Neutrophil (primary cell): ENCODE data around the gene SP5.
"Not testable (repeated sequence)": the region's sequence is repeated elsewhere in the genome, so short reads cannot be mapped to it uniquely, and the experiment has no call there.

ENCODE experiments used
- H3K27ac ChIP-seq: fragments of 200-600 bp; sonication (generic); 2 replicates; pipeline ENCODE4 v1.5.1; 2016; ENCODE audit warnings: mild to moderate bottlenecking, moderate library complexity
- H3K27me3 ChIP-seq: fragments of 200-600 bp; sonication (generic); 2 replicates; pipeline ENCODE4 v1.6.0; 2016; ENCODE audit warnings: mild to moderate bottlenecking
- H3K36me3 ChIP-seq: fragments of 200-600 bp; sonication (generic); 2 replicates; pipeline ENCODE4 v1.5.1; 2017
- H3K4me1 ChIP-seq, 2 experiments: fragments of 200-600 bp in 1 of 2; sonication (generic) in 1 of 2; 1 replicate in 1 of 2; 2 replicates in 1 of 2; pipeline versions ENCODE4 v1.5.1 to v1.6.1; 2013 to 2016; ENCODE audit warnings: low read depth in 1 of 2, low read length in 1 of 2, mild to moderate bottlenecking in 1 of 2, moderate library complexity in 1 of 2; ENCODE audit not compliant: control insufficient read depth in 1 of 2, insufficient read depth in 1 of 2
- H3K4me3 ChIP-seq, 2 experiments: fragments of 200-600 bp in 1 of 2; sonication (generic) in 1 of 2; 1 replicate in 1 of 2; 2 replicates in 1 of 2; pipeline ENCODE4 v1.5.1; 2013 to 2016; ENCODE audit warnings: low read depth in 1 of 2, low read length in 1 of 2, mild to moderate bottlenecking in 1 of 2, moderate library complexity in 1 of 2
- H3K9me3 ChIP-seq: fragments of 200-600 bp; sonication (generic); 2 replicates; pipeline ENCODE4 v1.5.1; 2016
- TF ChIP-seq, protein P1 (sequence below): fragments of 200-600 bp; sonication (generic); IDR thresholded peaks from 2 replicates; pipeline ENCODE4 v1.5.1; 2016; ENCODE audit warnings: antibody characterized with exemption

SP5 gene

DNA sequence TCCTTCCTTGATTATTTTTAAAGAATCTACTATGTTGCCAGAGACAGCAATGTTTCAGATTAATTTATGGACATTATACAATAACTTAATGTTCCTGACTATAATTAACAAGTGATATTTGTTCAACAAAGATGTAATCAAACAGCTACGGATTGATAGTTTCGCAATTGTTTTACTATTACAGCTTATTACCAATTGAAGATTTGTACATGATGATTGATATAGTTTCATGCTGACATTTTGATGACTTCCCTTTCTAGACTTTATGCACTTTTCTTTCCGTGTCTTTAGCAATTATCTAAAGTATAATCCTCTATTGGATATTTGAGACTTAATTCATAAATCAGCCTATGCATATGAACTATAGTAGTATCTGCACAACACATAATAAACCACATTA, 6.5 kb downstream of the SP5 start:
- peaks cover 99% of the 10 kb centered on the region for H3K27me3 ChIP-seq
- TF ChIP-seq, protein P1, sequence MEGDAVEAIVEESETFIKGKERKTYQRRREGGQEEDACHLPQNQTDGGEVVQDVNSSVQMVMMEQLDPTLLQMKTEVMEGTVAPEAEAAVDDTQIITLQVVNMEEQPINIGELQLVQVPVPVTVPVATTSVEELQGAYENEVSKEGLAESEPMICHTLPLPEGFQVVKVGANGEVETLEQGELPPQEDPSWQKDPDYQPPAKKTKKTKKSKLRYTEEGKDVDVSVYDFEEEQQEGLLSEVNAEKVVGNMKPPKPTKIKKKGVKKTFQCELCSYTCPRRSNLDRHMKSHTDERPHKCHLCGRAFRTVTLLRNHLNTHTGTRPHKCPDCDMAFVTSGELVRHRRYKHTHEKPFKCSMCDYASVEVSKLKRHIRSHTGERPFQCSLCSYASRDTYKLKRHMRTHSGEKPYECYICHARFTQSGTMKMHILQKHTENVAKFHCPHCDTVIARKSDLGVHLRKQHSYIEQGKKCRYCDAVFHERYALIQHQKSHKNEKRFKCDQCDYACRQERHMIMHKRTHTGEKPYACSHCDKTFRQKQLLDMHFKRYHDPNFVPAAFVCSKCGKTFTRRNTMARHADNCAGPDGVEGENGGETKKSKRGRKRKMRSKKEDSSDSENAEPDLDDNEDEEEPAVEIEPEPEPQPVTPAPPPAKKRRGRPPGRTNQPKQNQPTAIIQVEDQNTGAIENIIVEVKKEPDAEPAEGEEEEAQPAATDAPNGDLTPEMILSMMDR, result no peak

DNA sequence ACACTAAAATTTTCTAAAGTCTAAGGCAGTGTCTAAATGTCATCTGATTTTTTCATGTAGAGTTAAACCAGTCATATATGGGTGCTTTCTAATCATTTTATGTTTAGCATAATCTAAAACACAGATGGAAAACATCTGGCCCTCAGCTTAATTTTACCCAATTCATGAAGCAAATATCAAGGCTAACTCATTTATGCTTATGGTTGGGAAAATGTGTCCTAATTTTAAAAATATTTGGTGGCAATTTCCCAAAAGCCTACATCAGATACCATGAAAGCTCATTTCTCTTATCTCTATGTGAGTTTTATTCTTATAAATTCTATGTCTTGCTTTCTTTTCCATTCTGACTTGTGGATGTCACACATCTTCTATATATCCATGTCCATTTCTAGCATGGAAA, 7.2 kb downstream of the SP5 start:
- H3K4me1 ChIP-seq, result peaks cover 3% of the 10 kb centered on the region in 2 experiments
- H3K27ac ChIP-seq, result no peak overlapping the region
- no peaks in the 10 kb centered on the region for H3K36me3 ChIP-seq
- H3K9me3 ChIP-seq, result no peaks in the 10 kb centered on the region
- no peak overlapping the region for H3K4me3 ChIP-seq
- H3K27me3 ChIP-seq, result peaks cover 97% of the 10 kb centered on the region
- TF ChIP-seq, protein P1, result no peak

More for the DNA sequence above, 6.5 kb downstream of the SP5 start:
- H3K9me3 ChIP-seq, result no peaks in the 10 kb centered on the region
- H3K36me3 ChIP-seq, result no peaks in the 10 kb centered on the region
- no peak overlapping the region for H3K27ac ChIP-seq
- no peak overlapping the region for H3K4me3 ChIP-seq
- peaks cover 9% of the 10 kb centered on the region in 2 experiments for H3K4me1 ChIP-seq

DNA sequence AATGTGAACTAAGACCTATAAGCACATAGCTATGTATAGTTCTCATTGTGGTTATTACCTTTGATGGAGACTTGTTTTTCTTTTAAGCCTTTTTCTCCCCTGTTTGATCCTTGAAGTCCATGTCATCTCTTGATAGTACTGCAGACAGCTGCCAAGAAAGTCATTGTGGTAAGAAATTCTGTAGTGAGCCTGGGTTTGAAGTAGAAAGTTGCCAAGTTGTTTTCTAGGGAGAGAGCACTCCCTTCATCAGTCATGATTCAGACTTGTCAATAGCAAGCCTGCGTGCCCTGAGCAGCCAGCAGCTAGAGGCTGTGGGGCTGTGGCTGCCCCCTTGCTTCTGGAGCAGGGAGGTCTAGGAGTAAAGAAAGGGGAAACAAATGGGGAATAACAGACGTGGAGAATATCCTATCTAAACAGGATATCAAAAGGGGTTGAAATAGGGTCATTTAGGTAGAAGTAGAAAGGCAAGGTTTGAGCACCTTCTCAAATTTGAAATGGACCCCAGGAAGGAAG, 8.4 kb downstream of the SP5 start:
- Histone ChIP-seq H3K4me3 (no peak overlapping the region), H3K4me1 (no peaks in the 10 kb centered on the region), H3K9me3 (no peaks in the 10 kb centered on the region), H3K36me3 (no peaks in the 10 kb centered on the region), H3K27me3 (peaks cover 97% of the 10 kb centered on the region), H3K27ac (no peak overlapping the region)
- TF ChIP-seq, protein P1, result no peak

DNA sequence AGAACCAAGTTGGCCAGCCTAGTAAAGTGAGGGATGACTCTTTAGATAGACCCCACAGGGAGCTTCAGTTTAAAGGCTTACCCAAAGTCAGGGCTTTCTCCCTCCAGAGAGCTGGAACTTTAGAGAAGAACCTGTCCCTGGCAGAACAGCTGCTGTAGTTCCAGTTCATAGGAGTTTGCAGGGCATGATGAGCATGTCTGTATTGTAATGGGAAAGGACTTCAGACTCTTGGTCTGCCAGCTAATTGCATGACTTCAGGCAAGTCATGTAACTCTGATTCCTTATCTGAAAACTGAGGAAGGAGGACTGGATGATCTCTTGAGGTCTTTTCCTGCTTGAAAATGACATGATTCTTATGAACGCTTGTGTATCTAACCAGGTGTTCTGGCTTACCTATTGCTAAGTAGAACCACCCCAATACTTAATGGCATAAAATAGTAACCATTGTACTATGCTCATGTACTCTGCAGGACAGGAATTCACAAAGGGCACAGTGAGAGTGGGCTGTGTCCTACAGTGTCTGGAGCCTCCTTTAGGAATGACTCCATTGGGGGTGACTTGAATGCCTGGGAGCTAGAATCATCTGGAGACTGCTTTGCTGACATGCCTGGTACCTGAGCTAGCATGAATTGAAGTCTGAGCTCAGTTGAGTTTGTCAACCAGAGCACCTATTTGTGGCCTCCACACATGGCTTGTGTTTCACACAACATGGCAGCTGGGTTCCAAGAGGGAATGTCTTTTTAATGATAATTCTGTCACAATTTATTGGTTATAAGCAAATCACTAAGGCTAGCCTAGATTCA, 18.9 kb downstream of the SP5 start:
- Histone ChIP-seq H3K36me3 (no peaks in the 10 kb centered on the region), H3K9me3 (no peaks in the 10 kb centered on the region), H3K4me1 (peaks cover 5 to 7% of the 10 kb centered on the region in 2 experiments), H3K27me3 (peaks cover 46% of the 10 kb centered on the region), H3K4me3 (no peak overlapping the region), H3K27ac (no peak overlapping the region)
- TF ChIP-seq, protein P1, result no peak

DNA sequence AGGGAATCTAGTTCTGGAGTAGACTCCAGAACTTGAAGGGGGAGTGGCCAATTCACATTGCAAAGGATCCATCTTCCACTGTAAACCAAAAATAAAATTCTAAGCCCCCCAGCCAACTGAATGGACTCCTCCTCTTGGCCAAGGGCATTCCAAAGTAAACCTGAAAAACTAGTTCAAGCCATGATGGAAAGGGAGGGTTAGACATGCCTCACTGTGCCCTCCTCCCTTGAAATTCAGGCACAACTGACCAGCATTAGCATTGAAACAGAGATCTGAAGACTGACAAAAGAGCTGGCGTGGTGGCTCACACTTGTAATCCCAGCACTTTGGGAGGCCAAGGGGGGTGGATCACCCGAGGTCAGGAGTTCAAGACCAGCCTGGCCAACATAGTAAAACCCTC, 19.5 kb downstream of the SP5 start:
- H3K4me3 ChIP-seq, H3K4me1 ChIP-seq, H3K9me3 ChIP-seq, H3K27ac ChIP-seq, H3K36me3 ChIP-seq: not testable (repeated sequence)
- peaks cover 40% of the 10 kb centered on the region for H3K27me3 ChIP-seq

DNA sequence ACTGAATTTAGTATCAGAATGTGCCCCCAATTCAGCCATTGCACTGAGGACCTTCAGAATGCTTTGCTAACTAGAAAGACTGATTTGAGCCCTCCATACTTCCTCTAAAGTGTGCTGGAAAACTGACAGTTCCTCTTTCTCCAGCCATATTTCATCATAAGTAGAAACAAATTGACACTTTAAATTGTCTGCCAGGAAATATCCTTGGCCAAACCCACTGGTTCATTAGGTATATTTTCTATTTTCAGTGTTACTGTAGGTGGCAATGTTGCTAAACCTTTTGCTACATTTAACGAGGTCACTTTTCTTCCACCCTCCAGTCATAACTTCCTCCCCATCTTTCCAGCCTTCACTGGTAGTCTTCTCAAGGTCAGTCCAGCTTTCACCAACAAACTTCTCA, 21.5 kb downstream of the SP5 start:
- H3K9me3 ChIP-seq, result no peaks in the 10 kb centered on the region
- H3K27me3 ChIP-seq, result peaks cover 29% of the 10 kb centered on the region
- H3K4me3 ChIP-seq, result no peak overlapping the region
- no peaks in the 10 kb centered on the region for H3K36me3 ChIP-seq
- TF ChIP-seq, protein P1, result no peak
- peaks cover 5 to 7% of the 10 kb centered on the region in 2 experiments for H3K4me1 ChIP-seq
- no peak overlapping the region for H3K27ac ChIP-seq
